ENCODE results near the gene CD44.

CD44 gene

GRCh38 chr11:35241083-35241482 is 102.1 kb downstream of the CD44 start:
- DNase-seq: no peak

GRCh38 chr11:35241531-35241930 is 102.6 kb downstream of the CD44 start:
- no peak for DNase-seq

- no peak for DNase-seq
Measured at GRCh38 chr11:35242412-35243242, 103.7 kb downstream of the CD44 start.

DNA sequence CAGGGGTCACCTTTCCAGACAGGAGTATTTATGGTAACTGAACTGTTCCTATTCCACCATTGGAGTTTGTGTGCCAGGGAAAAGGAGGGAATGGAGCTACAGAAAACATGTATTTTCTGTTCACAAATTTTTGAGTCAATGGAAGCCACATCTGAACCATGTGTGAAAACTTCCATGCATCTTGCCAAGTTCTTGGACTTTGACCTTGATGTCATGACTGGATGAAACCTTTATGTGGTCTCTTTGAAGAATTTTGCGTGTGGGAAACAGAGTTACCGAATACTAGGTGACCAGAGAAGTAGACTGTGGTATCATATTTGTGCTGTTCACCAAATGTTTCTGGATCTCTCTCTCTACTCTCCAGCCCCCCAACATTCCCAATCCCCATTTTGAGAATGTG is 104.8 kb downstream of the CD44 start:
- no peak for DNase-seq

DNA sequence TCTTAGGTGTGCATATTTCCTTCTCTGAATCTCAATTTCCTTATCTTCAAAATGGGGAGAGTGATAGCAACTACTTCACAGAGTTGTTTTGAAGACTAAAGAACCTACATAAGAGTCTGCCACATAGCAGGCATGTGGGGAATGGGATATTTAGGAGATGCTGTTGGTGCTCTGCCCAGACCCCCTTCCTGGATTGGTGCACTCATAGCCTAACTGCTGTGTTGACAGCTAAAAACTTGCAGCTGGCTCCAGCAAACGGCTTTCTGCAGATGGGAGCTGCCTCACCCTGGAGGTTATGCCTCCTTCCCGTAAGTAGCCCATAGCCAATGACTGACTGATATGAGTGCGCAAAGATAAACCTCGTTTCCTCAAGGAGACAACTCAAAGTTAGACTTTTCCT is 106.1 kb downstream of the CD44 start:
- no peak for DNase-seq

GRCh38 chr11:35245786-35246185 is 106.8 kb downstream of the CD44 start:
- DNase-seq: no peak

GRCh38 chr11:35246745-35247144 is 107.8 kb downstream of the CD44 start:
- no peak for DNase-seq

- DNase-seq: no peak
Measured at GRCh38 chr11:35247428-35247827, 108.5 kb downstream of the CD44 start.

GRCh38 chr11:35247863-35248262 is 108.9 kb downstream of the CD44 start:
- no peak for DNase-seq

DNA sequence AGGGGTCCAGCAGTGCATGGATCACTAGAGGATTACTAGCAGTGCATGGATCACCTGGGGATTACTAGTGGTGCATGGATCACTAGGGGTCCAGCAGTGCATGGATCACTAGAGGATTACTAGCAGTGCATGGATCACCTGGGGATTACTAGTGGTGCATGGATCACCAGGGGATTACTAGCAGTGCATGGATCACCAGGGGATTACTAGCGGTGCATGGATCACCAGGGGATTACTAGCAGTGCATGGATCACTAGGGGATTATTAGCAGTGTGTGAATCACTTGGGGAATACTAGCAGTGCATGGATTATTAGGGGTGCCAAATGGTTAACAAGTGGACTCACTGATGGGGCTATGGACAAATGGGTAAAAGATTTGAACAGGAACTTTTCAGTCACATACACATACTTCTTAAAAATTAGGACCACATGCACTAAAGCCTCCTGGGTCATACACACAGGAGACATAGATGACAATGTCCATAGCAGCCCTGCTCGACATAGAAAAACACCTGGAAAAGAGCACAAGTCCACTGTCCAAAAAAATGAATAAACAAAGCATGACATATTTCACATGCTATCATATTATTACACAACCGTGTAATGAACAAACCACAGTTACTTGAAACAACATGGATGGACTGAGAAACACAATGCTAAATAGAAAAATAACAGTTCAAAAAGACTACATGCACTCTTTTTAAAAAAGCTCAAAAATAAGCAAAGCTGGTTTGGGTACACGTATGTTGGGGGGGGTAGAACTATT is 109.8 kb downstream of the CD44 start:
- no peak for DNase-seq

- no peak for DNase-seq
Measured at GRCh38 chr11:35250192-35250591, 111.2 kb downstream of the CD44 start.

DNA sequence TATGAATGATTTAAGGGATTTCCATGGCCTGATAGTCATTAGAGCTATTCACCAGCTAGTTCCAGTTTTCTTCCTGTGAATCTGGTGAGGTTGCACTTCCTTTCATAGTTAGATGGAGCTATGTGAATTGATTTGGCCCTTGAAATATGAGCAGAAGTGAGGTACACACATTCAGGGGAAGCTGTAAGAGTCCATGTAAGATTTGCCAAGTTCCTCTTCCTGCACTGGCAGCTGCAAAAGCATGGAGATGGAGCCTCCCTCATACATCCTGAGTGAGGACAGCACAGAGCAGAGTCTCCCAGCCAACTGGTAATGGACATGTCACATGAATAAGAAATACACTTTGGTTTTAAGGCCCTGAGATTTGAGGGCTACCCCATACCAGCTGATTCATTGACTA is 111.7 kb downstream of the CD44 start:
- no peak for DNase-seq

DNA sequence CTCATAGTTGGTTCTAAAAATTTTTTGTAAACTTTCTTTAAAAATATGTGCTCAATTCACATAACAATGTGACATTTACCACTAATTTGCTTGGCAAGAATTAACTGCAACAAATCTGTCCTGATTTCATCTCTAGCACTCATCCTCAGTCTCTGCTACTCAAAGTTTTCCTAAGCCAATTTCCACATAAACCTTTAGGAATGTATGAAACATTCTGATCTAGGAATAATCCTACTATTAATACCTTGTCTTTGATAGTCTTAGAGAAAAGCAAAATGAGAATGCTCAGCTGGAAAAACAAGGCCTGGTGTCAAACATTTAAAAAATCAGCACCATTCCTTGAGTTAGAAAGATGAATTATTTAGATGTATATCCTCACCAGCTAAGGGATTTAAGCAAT is 114.3 kb downstream of the CD44 start:
- DNase-seq: no peak

DNA sequence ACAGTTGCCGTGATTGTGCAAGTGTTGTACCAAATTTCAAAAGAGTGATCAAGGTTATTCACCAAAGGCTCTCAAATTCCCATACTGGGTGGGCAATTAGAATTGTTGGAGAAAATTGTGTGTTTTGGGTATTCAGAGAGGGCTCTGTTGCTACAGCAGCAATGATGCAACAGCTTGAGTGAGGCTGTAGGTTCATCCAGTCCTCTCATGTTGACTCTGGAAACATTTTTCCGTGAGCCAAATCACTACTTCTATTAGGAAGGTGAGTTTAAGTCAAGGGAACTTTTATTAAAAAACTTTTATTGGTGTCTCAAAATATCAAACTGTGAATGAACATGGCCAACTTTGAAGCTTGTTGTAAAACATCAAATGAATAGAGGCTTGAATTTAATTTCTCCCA is 116.5 kb downstream of the CD44 start:
- no peak for DNase-seq

DNA sequence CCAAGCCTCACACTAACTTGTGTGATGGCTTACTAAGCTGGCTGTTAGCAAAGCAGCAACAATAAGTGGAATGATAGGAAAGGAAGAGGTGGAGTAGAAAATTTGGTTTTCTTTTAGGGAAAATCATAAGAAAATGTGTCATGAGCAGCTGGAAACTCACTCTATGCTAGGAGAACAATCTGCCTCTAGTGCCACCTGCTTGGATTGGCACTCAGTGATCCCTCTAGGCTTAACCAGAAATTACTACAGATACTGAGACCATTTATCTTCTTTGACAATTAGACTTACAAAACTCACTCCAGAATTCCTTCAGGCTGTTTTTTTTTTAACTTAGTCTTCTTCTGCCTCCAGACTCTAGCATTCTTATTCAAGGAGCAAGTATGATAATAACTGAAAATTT is 117.3 kb downstream of the CD44 start:
- DNase-seq: no peak

DNA sequence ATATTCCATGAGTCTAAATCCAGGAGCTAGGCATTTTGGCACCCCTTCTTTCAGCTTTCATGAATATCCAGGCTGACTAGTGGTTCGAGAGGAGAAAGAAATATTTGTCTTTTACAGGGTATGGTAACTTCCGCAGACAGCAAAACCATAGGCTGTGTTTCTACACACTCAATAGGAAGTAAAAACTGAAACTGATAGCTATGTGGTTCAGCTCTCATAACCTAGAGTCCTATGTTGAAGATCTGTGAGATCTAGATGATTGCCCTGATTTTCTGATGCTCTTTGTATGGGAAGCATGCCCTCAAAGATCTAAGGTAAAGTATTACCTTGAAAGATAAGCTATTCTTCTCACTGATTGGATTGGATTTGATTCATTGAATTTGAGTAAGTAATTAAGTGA is 118.3 kb downstream of the CD44 start:
- DNase-seq: no peak

GRCh38 chr11:35259529-35259928 is 120.6 kb downstream of the CD44 start:
- no peak for DNase-seq

DNA sequence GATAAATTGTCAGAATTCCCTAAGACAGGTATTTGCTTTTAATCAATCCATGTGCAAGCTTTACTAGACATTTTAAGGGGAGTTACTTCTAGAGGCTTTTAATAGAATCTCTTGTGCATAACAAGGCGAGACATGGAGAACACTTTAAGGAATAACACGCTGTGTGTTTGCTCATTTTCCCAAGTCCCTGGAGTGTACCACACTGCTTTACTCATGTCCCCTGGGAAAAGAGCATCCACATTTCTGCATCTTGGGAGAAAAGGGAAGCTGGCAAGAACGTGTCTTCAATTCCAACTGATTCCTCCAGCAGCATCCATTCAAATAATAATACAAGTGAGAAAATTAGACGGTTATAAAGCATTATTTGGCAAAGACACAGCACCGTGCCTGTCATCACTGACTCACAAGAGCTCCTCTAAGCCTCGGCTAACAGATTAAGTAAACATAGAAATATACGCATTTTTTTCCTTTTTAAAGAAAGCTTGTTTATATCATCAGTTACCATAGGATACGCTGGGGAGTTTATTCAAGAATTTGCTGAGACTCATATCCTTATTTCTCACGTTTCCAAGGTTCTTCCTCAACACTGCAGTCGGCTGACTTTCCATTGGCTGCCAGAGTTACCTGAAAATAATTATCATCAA is 121.5 kb downstream of the CD44 start:
- no peak for DNase-seq

DNA sequence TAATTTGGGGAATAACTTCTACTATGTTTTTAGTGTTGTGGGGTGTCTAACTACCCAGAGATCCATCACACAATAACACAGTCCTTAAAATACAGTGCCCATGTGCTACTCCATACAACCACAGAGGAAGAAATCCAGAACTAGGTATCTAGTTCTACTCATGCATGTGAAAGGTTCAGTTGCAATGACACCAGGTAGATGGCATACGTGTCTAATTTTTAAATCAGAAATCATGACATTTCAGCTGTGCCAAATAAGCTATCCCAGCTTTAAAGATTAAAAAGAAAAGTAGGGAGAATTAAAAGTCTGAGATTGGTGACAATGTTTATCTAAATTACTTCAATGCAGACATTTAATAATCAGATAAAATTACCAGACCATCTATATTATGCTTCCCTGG is 122.2 kb downstream of the CD44 start:
- no peak for DNase-seq

- DNase-seq: no peak
Measured at GRCh38 chr11:35262056-35262455, 123.1 kb downstream of the CD44 start.

DNA sequence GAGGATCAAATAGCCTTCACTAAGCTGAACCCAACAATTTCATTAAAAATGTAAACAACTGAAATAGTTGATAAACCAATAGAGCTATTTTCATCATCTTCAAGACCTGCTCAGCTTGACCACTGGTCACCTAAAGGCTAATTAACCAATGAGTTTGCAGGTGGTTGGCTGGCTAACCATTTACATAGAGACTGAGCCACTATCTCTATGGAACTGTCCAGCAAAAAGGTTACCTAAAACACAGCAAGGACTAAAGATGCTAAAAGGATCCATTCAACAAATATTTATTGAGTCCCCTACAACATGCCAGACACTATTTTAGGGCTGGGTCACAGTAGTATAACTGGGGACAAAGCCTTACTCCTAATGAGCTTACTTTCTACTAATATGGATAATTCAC is 123.8 kb downstream of the CD44 start:
- DNase-seq: no peak

- no peak for DNase-seq
Measured at GRCh38 chr11:35265755-35266454, 126.9 kb downstream of the CD44 start.

GRCh38 chr11:35267504-35267903 is 128.5 kb downstream of the CD44 start:
- no peak for DNase-seq
